Lower lobe of right lung (tissue), 2 donors: ENCODE data around the gene NFIC. TPM values are rescaled to one million over a fixed set of nuclear protein-coding genes. Genes with fewer than 3 reads are reported as not detected.

Experiments
- ATAC-seq, 2 donors: fragments of 200-7000 bp; cut with Tn5 transposase; one replicate each; pipeline ENCODE4 v1.9.1; 2020 to 2022; ENCODE audit warnings: mild to moderate bottlenecking in 2 of 2, moderate library complexity in 2 of 2
- DNase-seq: peaks from one replicate; pipeline ENCODE4 v3.0.0-alpha.2; 2020
- H3K27ac ChIP-seq: fragments of 200-600 bp; one replicate; pipeline ENCODE4 v1.8.0; 2022
- H3K27me3 ChIP-seq: fragments of 200-600 bp; one replicate; pipeline ENCODE4 v1.8.0; 2022; ENCODE audit warnings: low read depth
- H3K36me3 ChIP-seq: fragments of 200-600 bp; one replicate; pipeline ENCODE4 v1.8.0; 2022; ENCODE audit warnings: mild to moderate bottlenecking
- H3K4me1 ChIP-seq: fragments of 200-600 bp; one replicate; pipeline ENCODE4 v1.8.0; 2022
- H3K4me3 ChIP-seq: fragments of 200-600 bp; one replicate; pipeline ENCODE4 v1.8.0; 2022; ENCODE audit warnings: mild to moderate bottlenecking
- H3K9me3 ChIP-seq: fragments of 200-600 bp; one replicate; pipeline ENCODE4 v1.8.0; 2022
- CTCF ChIP-seq: fragments of 200-600 bp; IDR thresholded peaks from one replicate; pipeline ENCODE4 v1.8.0; 2022; ENCODE audit warnings: antibody characterized with exemption, mild to moderate bottlenecking
- intact Hi-C: fragments of 100-400 bp; cut with DNase I; formaldehyde crosslinking; loops from one replicate; pipeline ENCODE4 v1.11.0; 2022
- total RNA-seq: library from RNA; stranded (reverse); fragmentation: NEBNext Ultra II Directional; extraction: Animal tissue kit (Norgen Biotek cat#: 25700); gene quantifications from one replicate; pipeline ENCODE4 v1.2.1, GENCODE V29; 2021
- donor health status: DM: no; HTN: yes; CAD: no; lungs with severe emphysema.

The NFIC gene
- total RNA-seq, 1 donor from 2014 or later, result 132 TPM

GRCh38 chr19:3401004-3401768 is 34.8 kb downstream of the NFIC start:
- peaks cover 84% of the 10 kb centered on the region for H3K4me1 ChIP-seq
- ATAC-seq, result no peak
- intact Hi-C loops, result no loop called here
- H3K9me3 ChIP-seq, result no peaks in the 10 kb centered on the region
- no peaks in the 10 kb centered on the region for H3K27me3 ChIP-seq
- H3K4me3 ChIP-seq, result no peak overlapping the region
- H3K36me3 ChIP-seq, result peaks cover 5% of the 10 kb centered on the region
- TF ChIP-seq CTCF, result no peak
- peak overlapping the region; percentile 56 for H3K27ac ChIP-seq
- no peak for DNase-seq

GRCh38 chr19:3402631-3403443 is 36.5 kb downstream of the NFIC start:
- DNase-seq, result no peak
- intact Hi-C loops, result no loop called here
- peaks cover 77% of the 10 kb centered on the region for H3K4me1 ChIP-seq
- TF ChIP-seq CTCF, result no peak
- H3K9me3 ChIP-seq, result no peaks in the 10 kb centered on the region
- no peak for ATAC-seq
- peaks cover 1% of the 10 kb centered on the region for H3K36me3 ChIP-seq
- peak overlapping the region; percentile 100 for H3K27ac ChIP-seq
- peak overlapping the region; percentile 45 for H3K4me3 ChIP-seq
- no peaks in the 10 kb centered on the region for H3K27me3 ChIP-seq

- no peak for TF ChIP-seq CTCF
- Histone ChIP-seq H3K9me3 (no peaks in the 10 kb centered on the region), H3K27me3 (no peaks in the 10 kb centered on the region), H3K4me3 (peak overlapping the region; percentile 45), H3K27ac (peak overlapping the region; percentile 100), H3K4me1 (peaks cover 77% of the 10 kb centered on the region), H3K36me3 (peaks cover 8% of the 10 kb centered on the region)
- peak; percentile 90 for DNase-seq
- peak; percentile 90 to 91 for ATAC-seq
- intact Hi-C loops, result no loop called here
Measured at GRCh38 chr19:3403489-3404323, 37.3 kb downstream of the NFIC start.

- Histone ChIP-seq H3K4me1 (peaks cover 77% of the 10 kb centered on the region), H3K27me3 (no peaks in the 10 kb centered on the region), H3K36me3 (peaks cover 8% of the 10 kb centered on the region), H3K4me3 (peak overlapping the region; percentile 45), H3K9me3 (no peaks in the 10 kb centered on the region), H3K27ac (peak overlapping the region; percentile 100)
- DNase-seq, result peak; percentile 86
- no peak for TF ChIP-seq CTCF
- intact Hi-C loops, result no loop called here
- peak; percentile 87 to 88 for ATAC-seq
Measured at GRCh38 chr19:3404324-3405260, 38.2 kb downstream of the NFIC start.
